ENCODE measurements around the gene MARCO. TPM values are rescaled to one million over a fixed set of nuclear protein-coding genes. Genes with fewer than 3 reads are reported as not detected.

Gene MARCO
- total and polyA plus RNA-seq, 10 of the 15 experiments (the other 5 are each of a cell fraction or from before 2014, with no cell fraction given), result 0.13 to 0.67 (median 0.32) TPM; not detected in 5

GRCh38 chr2:118980573-118980972, 38.6 kb downstream of the MARCO start:
- WGBS (ENCODE audit: insufficient coverage, insufficient replicate concordance, low lambda C conversion rate, missing lambda C conversion rate), result 19% methylated on average over 2 of the region's 2 CpGs
- ChIA-PET POLR2A (no interaction called here), SMC1A (ENCODE audit: uncharacterized antibody, unreplicated experiment) (no interaction called here)

More at GRCh38 chr2:118980573-118980972, 38.6 kb downstream of the MARCO start:
- Histone ChIP-seq H3K4me3 (no peak overlapping the region), H3K36me3 (ENCODE audit: control insufficient read depth in 2 of 2, insufficient read depth in 2 of 2, low read length in 1 of 2) (no peaks in the 10 kb centered on the region), H3K27ac (ENCODE audit: control insufficient read depth, insufficient read depth) (no peak overlapping the region), H3K27me3 (replicated peaks in 1 of 2; ENCODE audit: control insufficient read depth in 2 of 2, insufficient read depth in 2 of 2, low read length in 1 of 2) (no peaks in the 10 kb centered on the region; a peak in 1 of 4 replicates), H3K79me2 (ENCODE audit: control insufficient read depth, insufficient read depth, low read length) (no peaks in the 10 kb centered on the region), H3K9me3 (replicated peaks; ENCODE audit: control insufficient read depth, insufficient read depth, low read length) (no peaks in the 10 kb centered on the region), H3K4me2 (ENCODE audit: control insufficient read depth, insufficient read depth) (no peak overlapping the region), H4K20me1 (ENCODE audit: control insufficient read depth, insufficient read depth) (no peaks in the 10 kb centered on the region), H3K9ac (ENCODE audit: control insufficient read depth, insufficient read depth, low read length) (no peak overlapping the region), H2AFZ (ENCODE audit: control insufficient read depth, low read depth, low read length) (no peak overlapping the region), H3K4me1 (ENCODE audit: control insufficient read depth, insufficient read depth, low read length) (no peaks in the 10 kb centered on the region)
- TF ChIP-seq NR2C2 (IDR thresholded peaks at IDR 0.05; ENCODE audit: borderline replicate concordance, control insufficient read depth, insufficient read length, low read depth) (no peak), POLR2A (IDR thresholded peaks at IDR 0.05; ENCODE audit: low read depth, low read length) (no peak), BHLHE40 (IDR thresholded peaks at IDR 0.05; ENCODE audit: borderline replicate concordance in 1 of 2, low read depth in 2 of 2, low read length in 1 of 2) (no peak), POLR2AphosphoS2 (IDR thresholded peaks at IDR 0.05; ENCODE audit: low read depth, low read length) (no peak), NFYA (IDR thresholded peaks at IDR 0.05; ENCODE audit: borderline replicate concordance, low read depth, low read length) (no peak), MYC (IDR thresholded peaks at IDR 0.05; ENCODE audit: insufficient read depth, insufficient read length, insufficient replicate concordance, low read length, severe bottlenecking) (no peak), IKZF2 (IDR thresholded peaks at IDR 0.05) (no peak), ZNF24 (IDR thresholded peaks at IDR 0.05) (no peak), BCL3 (IDR thresholded peaks at IDR 0.05; ENCODE audit: borderline replicate concordance, insufficient read depth, low read depth, low read length, poor library complexity, severe bottlenecking) (no peak), MXI1 (IDR thresholded peaks at IDR 0.05; ENCODE audit: low read depth, low read length) (no peak), ZNF207 (IDR thresholded peaks at IDR 0.05; ENCODE audit: borderline replicate concordance) (no peak)
- TF ChIP-seq, protein P1, sequence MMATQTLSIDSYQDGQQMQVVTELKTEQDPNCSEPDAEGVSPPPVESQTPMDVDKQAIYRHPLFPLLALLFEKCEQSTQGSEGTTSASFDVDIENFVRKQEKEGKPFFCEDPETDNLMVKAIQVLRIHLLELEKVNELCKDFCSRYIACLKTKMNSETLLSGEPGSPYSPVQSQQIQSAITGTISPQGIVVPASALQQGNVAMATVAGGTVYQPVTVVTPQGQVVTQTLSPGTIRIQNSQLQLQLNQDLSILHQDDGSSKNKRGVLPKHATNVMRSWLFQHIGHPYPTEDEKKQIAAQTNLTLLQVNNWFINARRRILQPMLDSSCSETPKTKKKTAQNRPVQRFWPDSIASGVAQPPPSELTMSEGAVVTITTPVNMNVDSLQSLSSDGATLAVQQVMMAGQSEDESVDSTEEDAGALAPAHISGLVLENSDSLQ (IDR thresholded peaks at IDR 0.05), result no peak
- DNase-seq (ENCODE audit: low read depth, low spot score), result no peak
- intact Hi-C loops (cut with micrococcal nuclease; ENCODE audit: unreplicated experiment) (no loop called here), in situ Hi-C loops (cut with MboI) (no loop called here)
- no peak for FAIRE-seq
- ATAC-seq, result no peak
- ChIA-PET RAD21 (ENCODE audit: unreplicated experiment) (no interaction called here), CTCF (no interaction called here)
- BruUV-seq (replicated peaks), result no TSS peak
